Neuronal stem cell (in vitro differentiated cells): Measurements from ENCODE around the gene FOXN3.
"Not testable (repeated sequence)": the region's sequence is repeated elsewhere in the genome, so short reads cannot be mapped to it uniquely, and the experiment has no call there.

Experiments
- DNase-seq: peaks from one replicate; pipeline ENCODE4 v3.0.0-alpha.2; 2013; ENCODE audit warnings: low spot score
- H2AFZ ChIP-seq: one replicate; pipeline ENCODE4 v1.6.1; 2013; ENCODE audit warnings: mild to moderate bottlenecking, low read length, inconsistent platforms
- H2AK5ac ChIP-seq: 2 replicates; pipeline ENCODE4 v1.6.1; 2013; ENCODE audit warnings: low read depth, mild to moderate bottlenecking, inconsistent platforms, low read length, moderate library complexity, mixed read lengths
- H2BK120ac ChIP-seq: 2 replicates; pipeline ENCODE4 v1.6.1; 2013; ENCODE audit warnings: low read depth, mild to moderate bottlenecking, inconsistent platforms, low read length, moderate library complexity, mixed read lengths
- H2BK12ac ChIP-seq: one replicate; pipeline ENCODE4 v1.6.1; 2013; ENCODE audit warnings: low read length, inconsistent platforms
- H2BK15ac ChIP-seq: 2 replicates; pipeline ENCODE4 v1.6.1; 2013; ENCODE audit warnings: mild to moderate bottlenecking, low read length, inconsistent platforms, mixed read lengths
- H2BK5ac ChIP-seq: one replicate; pipeline ENCODE4 v1.6.1; 2013; ENCODE audit warnings: inconsistent platforms, mild to moderate bottlenecking, low read length, moderate library complexity
- H3K14ac ChIP-seq: one replicate; pipeline ENCODE4 v1.6.1; 2013; ENCODE audit warnings: low read length, inconsistent platforms
- H3K18ac ChIP-seq: 2 replicates; pipeline ENCODE4 v1.6.1; 2013; ENCODE audit warnings: low read length, inconsistent platforms
- H3K23ac ChIP-seq: 2 replicates; pipeline ENCODE4 v1.6.1; 2013; ENCODE audit warnings: low read depth, mild to moderate bottlenecking, mixed read lengths, low read length, inconsistent platforms; ENCODE audit not compliant: poor library complexity
- H3K27ac ChIP-seq: replicated peaks from 3 replicates; pipeline ENCODE4 v1.5.1; 2013; ENCODE audit warnings: low read length, inconsistent platforms
- H3K27me3 ChIP-seq, 3 experiments: 2 replicates each; pipeline ENCODE4 v1.6.1; 2013; ENCODE audit warnings: low read length in 3 of 3, mild to moderate bottlenecking in 2 of 3, inconsistent platforms in 1 of 3, low read depth in 1 of 3, mixed read lengths in 1 of 3, moderate library complexity in 1 of 3; ENCODE audit not compliant: control insufficient read depth in 3 of 3, insufficient read depth in 3 of 3
- H3K36me3 ChIP-seq, 2 donors: replicated peaks in 1 of 2; 2 replicates each; pipeline ENCODE4 v1.6.1; 2013; ENCODE audit warnings: low read length in 2 of 2; ENCODE audit not compliant: control insufficient read depth in 2 of 2, insufficient read depth in 2 of 2
- H3K4ac ChIP-seq: 2 replicates; pipeline ENCODE4 v1.6.1; 2013; ENCODE audit warnings: inconsistent platforms, mild to moderate bottlenecking, low read length, moderate library complexity
- H3K4me1 ChIP-seq, 2 donors: 1 replicate in 1 of 2; 2 replicates in 1 of 2; pipeline ENCODE4 v1.6.1; 2013; ENCODE audit warnings: low read length in 2 of 2, low read depth in 1 of 2; ENCODE audit not compliant: control insufficient read depth in 2 of 2, insufficient read depth in 1 of 2
- H3K4me2 ChIP-seq: one replicate; pipeline ENCODE4 v1.6.1; 2013; ENCODE audit warnings: mild to moderate bottlenecking, low read length, inconsistent platforms; ENCODE audit not compliant: insufficient read depth, poor library complexity, severe bottlenecking
- H3K4me3 ChIP-seq, 2 donors: 2 replicates each; pipeline ENCODE4 v1.5.1; 2013; ENCODE audit warnings: low read length in 2 of 2, mild to moderate bottlenecking in 2 of 2, inconsistent platforms in 1 of 2, moderate library complexity in 1 of 2
- H3K79me1 ChIP-seq: one replicate; pipeline ENCODE4 v1.6.1; 2013; ENCODE audit warnings: low read depth, mild to moderate bottlenecking, inconsistent platforms, low read length, moderate library complexity
- H3K9ac ChIP-seq: one replicate; pipeline ENCODE4 v1.6.1; 2013; ENCODE audit warnings: mild to moderate bottlenecking, low read depth, low read length, inconsistent platforms; ENCODE audit not compliant: poor library complexity
- H3K9me3 ChIP-seq, 2 donors: replicated peaks in 1 of 2; 2 replicates each; pipeline versions ENCODE3 to v1.6.1; 2013; ENCODE audit warnings: low read length in 2 of 2, mild to moderate bottlenecking in 2 of 2, inconsistent platforms in 1 of 2, low read depth in 1 of 2, mixed read lengths in 1 of 2, moderate library complexity in 1 of 2; ENCODE audit not compliant: control insufficient read depth in 2 of 2, insufficient read depth in 1 of 2
- H4K8ac ChIP-seq: one replicate; pipeline ENCODE4 v1.6.1; 2013; ENCODE audit warnings: low read depth, mild to moderate bottlenecking, inconsistent platforms, low read length, moderate library complexity
- H4K91ac ChIP-seq: one replicate; pipeline ENCODE4 v1.6.1; 2013; ENCODE audit warnings: low read length, low read depth, mild to moderate bottlenecking, inconsistent platforms; ENCODE audit not compliant: poor library complexity
- WGBS, 2 donors: extraction: QIAGEN DNeasy Blood & Tissue Kit; methylation state at CpG; one replicate each; pipeline ENCODE4 v1.1.7; 2013; ENCODE audit warnings: missing lambda C conversion rate in 2 of 2, mixed read lengths in 1 of 2; ENCODE audit not compliant: insufficient read length in 2 of 2, insufficient replicate concordance in 1 of 2; ENCODE audit errors: extremely low coverage in 2 of 2; 5-methylcytosine and 5-hydroxymethylcytosine counted together

FOXN3 gene

DNA sequence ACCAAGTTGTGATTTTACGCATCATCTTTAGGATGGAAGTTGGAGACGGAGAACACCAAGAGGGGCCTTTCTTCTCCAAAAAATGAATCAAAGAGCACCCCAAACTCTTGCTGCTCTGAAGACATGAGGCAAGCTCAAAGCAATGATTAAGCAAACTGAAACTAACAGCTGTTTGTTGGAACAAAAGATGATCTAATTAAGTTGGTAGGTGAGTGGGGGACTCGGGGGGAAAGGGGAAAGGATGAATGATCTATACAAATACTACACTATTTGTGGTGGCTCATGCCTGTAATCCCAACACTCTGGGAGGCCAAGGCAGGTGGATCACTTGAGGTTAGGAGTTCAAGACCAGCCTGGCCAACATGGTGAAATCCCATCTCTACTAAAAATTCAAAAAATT is 217.7 kb downstream of the FOXN3 start:
- not testable (repeated sequence) for H2BK120ac ChIP-seq, H3K14ac ChIP-seq, H4K91ac ChIP-seq, H2BK12ac ChIP-seq, H3K9ac ChIP-seq, H4K8ac ChIP-seq, H2AK5ac ChIP-seq, DNase-seq, H3K4me3 ChIP-seq, H3K36me3 ChIP-seq, H3K79me1 ChIP-seq, H3K4me1 ChIP-seq, H2AFZ ChIP-seq, H3K9me3 ChIP-seq, H3K4me2 ChIP-seq, H3K27me3 ChIP-seq, H3K27ac ChIP-seq, H2BK5ac ChIP-seq, H3K4ac ChIP-seq, H3K18ac ChIP-seq, H2BK15ac ChIP-seq, H3K23ac ChIP-seq
- WGBS, 2 donors = no CpG with 5 or more reads among the region's 3 CpGs

DNA sequence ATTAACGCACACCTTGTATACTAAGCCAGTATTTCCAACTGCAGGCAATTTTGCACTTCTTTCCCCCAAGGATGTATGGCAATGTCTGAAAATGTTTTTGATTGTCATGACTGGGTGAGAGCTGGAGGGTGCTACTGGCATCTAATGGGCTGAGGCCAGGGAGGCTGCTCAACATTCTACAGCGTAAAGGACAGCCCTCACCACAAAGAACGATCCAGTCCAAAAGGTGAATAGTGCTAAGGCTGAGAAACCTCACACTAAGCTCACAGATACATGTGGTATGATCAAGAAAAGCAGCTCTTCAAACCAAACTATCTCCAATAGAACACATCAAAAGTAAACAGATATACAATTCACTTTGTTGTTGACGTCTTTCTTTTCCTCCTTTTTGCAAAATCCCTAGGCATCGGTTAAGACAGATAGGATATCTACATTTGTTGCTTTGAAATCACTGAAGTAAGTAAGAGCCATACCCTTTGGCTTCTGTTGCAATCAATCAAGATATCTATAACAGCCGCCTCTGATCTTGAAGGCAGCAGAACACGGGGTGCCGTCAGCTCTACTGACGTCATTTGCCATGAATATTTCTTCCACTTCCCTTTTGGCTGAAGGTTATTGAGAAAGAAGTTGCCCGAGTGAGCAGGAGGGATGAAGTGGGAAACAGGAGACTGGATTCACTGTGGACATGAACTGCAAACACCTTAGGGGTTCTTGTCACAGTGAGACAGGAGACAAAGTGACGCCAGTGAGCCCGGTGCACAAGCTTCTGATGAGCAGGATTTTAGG is 218.3 kb downstream of the FOXN3 start:
- H3K4me2 ChIP-seq = no peak overlapping the region
- H3K79me1 ChIP-seq = no peaks in the 10 kb centered on the region
- no peak overlapping the region for H3K14ac ChIP-seq
- no peak overlapping the region for H2BK15ac ChIP-seq
- no peak overlapping the region for H3K4me3 ChIP-seq
- H3K27ac ChIP-seq = no peak overlapping the region
- no peak overlapping the region for H2BK120ac ChIP-seq
- H3K27me3 ChIP-seq = no peaks in the 10 kb centered on the region
- no peak overlapping the region for H3K23ac ChIP-seq
- no peak overlapping the region for H4K8ac ChIP-seq
- H2BK12ac ChIP-seq = no peak overlapping the region
- no peak overlapping the region for H2AK5ac ChIP-seq
- DNase-seq = no peak
- H4K91ac ChIP-seq = no peak overlapping the region
- H2AFZ ChIP-seq = no peak overlapping the region
- no peak overlapping the region for H3K4ac ChIP-seq
- WGBS, 2 donors = no CpG with 5 or more reads among the region's 12 CpGs
- H3K9ac ChIP-seq = no peak overlapping the region
- H2BK5ac ChIP-seq = no peak overlapping the region
- no peaks in the 10 kb centered on the region for H3K36me3 ChIP-seq
- H3K18ac ChIP-seq = no peak overlapping the region
- peaks cover 0 to 4% of the 10 kb centered on the region in 2 donors for H3K9me3 ChIP-seq
- peaks cover 0 to 3% of the 10 kb centered on the region in 2 donors for H3K4me1 ChIP-seq

DNA sequence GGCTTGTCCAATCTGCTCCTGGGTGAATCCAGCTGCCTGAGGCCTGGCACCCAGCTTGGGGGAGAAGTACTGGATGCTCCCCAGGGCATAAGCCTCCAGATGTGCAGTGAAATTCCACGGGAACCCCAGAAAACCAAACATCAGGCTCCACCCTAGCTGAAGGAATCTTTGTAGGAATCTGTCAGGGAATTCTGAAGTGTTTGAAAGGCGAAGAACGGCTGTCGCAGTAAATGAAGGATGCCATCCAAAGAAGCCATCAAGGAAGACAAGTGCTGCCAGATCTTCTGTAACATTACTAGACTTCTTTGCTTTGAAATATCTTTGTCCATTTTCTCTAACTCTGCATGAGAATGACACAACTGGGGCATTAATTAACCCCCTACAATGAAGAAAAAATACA is 219.4 kb downstream of the FOXN3 start:
- Histone ChIP-seq H4K91ac (no peak overlapping the region), H3K18ac (no peak overlapping the region), H3K23ac (no peak overlapping the region), H3K27ac (no peak overlapping the region), H2BK12ac (no peak overlapping the region), H3K14ac (no peak overlapping the region), H2BK5ac (no peak overlapping the region), H3K4me1 (no peaks in the 10 kb centered on the region), H2BK15ac (no peak overlapping the region), H3K9ac (no peak overlapping the region), H3K4me3 (no peak overlapping the region), H2AFZ (no peak overlapping the region), H3K9me3 (peaks cover 0 to 10% of the 10 kb centered on the region in 2 donors), H2AK5ac (no peak overlapping the region), H3K4ac (no peak overlapping the region), H3K27me3 (no peaks in the 10 kb centered on the region), H3K4me2 (no peak overlapping the region), H4K8ac (no peak overlapping the region), H2BK120ac (no peak overlapping the region), H3K79me1 (no peaks in the 10 kb centered on the region), H3K36me3 (no peaks in the 10 kb centered on the region)
- DNase-seq = no peak
- no CpG with 5 or more reads among the region's 4 CpGs for WGBS, 2 donors

DNA sequence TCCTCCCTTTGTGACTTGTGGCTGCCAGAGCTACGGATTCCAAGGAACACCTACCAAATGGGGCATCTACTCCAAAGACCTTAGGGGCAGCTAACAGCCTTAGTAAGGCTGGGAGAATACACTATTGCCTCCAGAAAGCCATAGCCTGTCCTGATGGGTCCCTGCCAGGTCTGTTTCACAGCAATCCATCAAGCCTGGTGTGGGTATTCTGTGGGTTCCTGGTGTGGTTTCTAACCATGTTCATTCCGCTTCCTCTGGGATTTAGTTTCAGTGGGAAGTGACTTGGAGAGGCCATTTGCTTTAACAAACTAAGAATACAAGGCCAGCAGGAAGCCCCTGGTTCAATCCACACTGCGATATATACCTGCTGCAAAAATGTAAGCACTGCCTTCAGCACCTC is 220.5 kb downstream of the FOXN3 start:
- H3K4me1 ChIP-seq = peaks cover 0 to under 1% of the 10 kb centered on the region in 2 donors
- no peak overlapping the region for H4K8ac ChIP-seq
- no peak overlapping the region for H2BK12ac ChIP-seq
- no peak overlapping the region for H2BK5ac ChIP-seq
- H3K4ac ChIP-seq = no peak overlapping the region
- no peak overlapping the region for H3K9ac ChIP-seq
- no peaks in the 10 kb centered on the region for H3K36me3 ChIP-seq
- H3K14ac ChIP-seq = no peak overlapping the region
- no peaks in the 10 kb centered on the region for H3K27me3 ChIP-seq
- H3K18ac ChIP-seq = no peak overlapping the region
- H3K4me2 ChIP-seq = no peak overlapping the region
- H2BK120ac ChIP-seq = no peak overlapping the region
- no peaks in the 10 kb centered on the region for H3K79me1 ChIP-seq
- no peak for DNase-seq
- H2BK15ac ChIP-seq = no peak overlapping the region
- H3K27ac ChIP-seq = no peak overlapping the region
- peaks cover 0 to 10% of the 10 kb centered on the region in 2 donors for H3K9me3 ChIP-seq
- no peak overlapping the region for H4K91ac ChIP-seq
- WGBS, 2 donors = no CpG with 5 or more reads among the region's 3 CpGs
- no peak overlapping the region for H3K23ac ChIP-seq
- H2AK5ac ChIP-seq = no peak overlapping the region
- H3K4me3 ChIP-seq = no peak overlapping the region
- H2AFZ ChIP-seq = no peak overlapping the region
